Measurements from ENCODE around the gene WNT8B.

The WNT8B gene

GRCh38 chr10:100510533-100511308 is 47.9 kb downstream of the WNT8B start:
- DNase-seq (ENCODE audit: insufficient read length, low spot score) (no peak), FAIRE-seq (no peak)

GRCh38 chr10:100515612-100516011 is 52.8 kb downstream of the WNT8B start:
- FAIRE-seq (no peak), DNase-seq (ENCODE audit: insufficient read length, low spot score) (no peak)

- FAIRE-seq (no peak), DNase-seq (ENCODE audit: insufficient read length, low spot score) (no peak)
These were observed 54.0 kb downstream of the WNT8B start for GRCh38 chr10:100516847-100517246.

- FAIRE-seq (peak; percentile 42), DNase-seq (ENCODE audit: insufficient read length, low spot score) (no peak)
These were observed 56.0 kb downstream of the WNT8B start for GRCh38 chr10:100518761-100519241.

GRCh38 chr10:100519311-100520051 is 56.7 kb downstream of the WNT8B start, which contains the start of gene SEC31B:
TSS of gene SEC31B (minus strand) at chr10:100519861. CDS start at chr10:100516952, 2,909 bp downstream.
- FAIRE-seq (no peak), DNase-seq (ENCODE audit: insufficient read length, low spot score) (no peak)

GRCh38 chr10:100520811-100521210 is 58.0 kb downstream of the WNT8B start:
- FAIRE-seq (no peak), DNase-seq (ENCODE audit: insufficient read length, low spot score) (no peak)

GRCh38 chr10:100522107-100522801 is 59.4 kb downstream of the WNT8B start:
- DNase-seq (ENCODE audit: insufficient read length, low spot score) (no peak), FAIRE-seq (no peak)

GRCh38 chr10:100522945-100523344 is 60.1 kb downstream of the WNT8B start:
- no peak for FAIRE-seq
- DNase-seq (ENCODE audit: insufficient read length, low spot score), result no peak

- DNase-seq (ENCODE audit: insufficient read length, low spot score) (no peak), FAIRE-seq (no peak)
These were observed 61.4 kb downstream of the WNT8B start for GRCh38 chr10:100524206-100524605.

GRCh38 chr10:100524638-100525037 is 61.8 kb downstream of the WNT8B start:
- FAIRE-seq (no peak), DNase-seq (ENCODE audit: insufficient read length, low spot score) (no peak)

- DNase-seq (ENCODE audit: insufficient read length, low spot score) (no peak), FAIRE-seq (peak; percentile 40)
These were observed 65.5 kb downstream of the WNT8B start for GRCh38 chr10:100528123-100528886.

GRCh38 chr10:100528921-100529474 is 66.2 kb downstream of the WNT8B start:
- no peak for DNase-seq (ENCODE audit: insufficient read length, low spot score)
- FAIRE-seq, result no peak

- DNase-seq (ENCODE audit: insufficient read length, low spot score), result peak; percentile 57
These were observed 66.9 kb downstream of the WNT8B start, which contains the start of gene NDUFB8 for GRCh38 chr10:100529475-100530298. TSS of gene NDUFB8 (minus strand) at chr10:100529871. CDS start at chr10:100529851, 20 bp downstream.

GRCh38 chr10:100531761-100532160 is 69.0 kb downstream of the WNT8B start:
- DNase-seq (ENCODE audit: insufficient read length, low spot score) (no peak), FAIRE-seq (no peak)

More at GRCh38 chr10:100529475-100530298, 66.9 kb downstream of the WNT8B start, which contains the start of gene NDUFB8:
- peak; percentile 96 for FAIRE-seq
